Heart left ventricle (tissue), 16 donors: ENCODE data around the gene MPZL3. TPM values are rescaled to one million over a fixed set of nuclear protein-coding genes. Genes with fewer than 3 reads are reported as not detected.

Source experiments
- ATAC-seq, 4 donors: fragments of 200-7000 bp; cut with Tn5 transposase; one replicate each; pipeline ENCODE4 v1.9.1; 2020 to 2022; ENCODE audit warnings: moderate library complexity in 4 of 4, mild to moderate bottlenecking in 3 of 4, moderate number of reproducible peaks in 1 of 4
- DNase-seq, 5 donors: peaks; one replicate each; pipeline ENCODE4 v3.0.0-alpha.2; 2020
- H3K27ac ChIP-seq, 12 donors: fragments of 200-600 bp; sonication (generic) in 4 of 12; one replicate each; pipeline versions ENCODE4 v1.5.0 to v1.8.0; 2016 to 2022; ENCODE audit warnings: mild to moderate bottlenecking in 2 of 12
- H3K27me3 ChIP-seq, 9 donors: fragments of 200-600 bp; sonication (generic) in 2 of 9; one replicate each; pipeline versions ENCODE4 v1.5.1 to v1.8.0; 2016 to 2022; ENCODE audit warnings: mild to moderate bottlenecking in 3 of 9
- H3K36me3 ChIP-seq, 9 donors: fragments of 200-600 bp; sonication (generic) in 2 of 9; one replicate each; pipeline versions ENCODE4 v1.5.0 to v1.8.0; 2018 to 2022; ENCODE audit warnings: mild to moderate bottlenecking in 2 of 9
- H3K4me1 ChIP-seq, 12 donors: fragments of 200-600 bp; sonication (generic) in 4 of 12; one replicate each; pipeline versions ENCODE4 v1.5.0 to v1.8.0; 2016 to 2022; ENCODE audit warnings: mild to moderate bottlenecking in 3 of 12
- H3K4me3 ChIP-seq, 12 donors: fragments of 200-600 bp; sonication (generic) in 4 of 12; one replicate each; pipeline versions ENCODE4 v1.5.0 to v1.8.0; 2017 to 2022; ENCODE audit warnings: mild to moderate bottlenecking in 9 of 12, moderate library complexity in 4 of 12
- H3K9me3 ChIP-seq, 12 donors: fragments of 200-600 bp; sonication (generic) in 4 of 12; one replicate each; pipeline versions ENCODE4 v1.5.0 to v1.8.0; 2016 to 2022; ENCODE audit warnings: mild to moderate bottlenecking in 1 of 12
- POLR2A ChIP-seq, 2 donors: fragments of 450-650 bp; IDR thresholded peaks; one replicate each; pipeline ENCODE4 v1.6.1; 2017; ENCODE audit warnings: antibody characterized with exemption in 2 of 2, mild to moderate bottlenecking in 2 of 2, moderate library complexity in 2 of 2
- WGBS, 4 donors: extraction: QIAGEN DNeasy Blood & Tissue Kit in 2 of 4; methylation state at CpG; one replicate each; pipeline versions ENCODE4 v1.1.5 to v1.1.7; 2013 to 2018; 5-methylcytosine and 5-hydroxymethylcytosine counted together
- intact Hi-C, 10 donors: fragments of 100-400 bp; cut with DNase I; formaldehyde crosslinking; loops; one replicate each; pipeline versions ENCODE4 v1.11.1 to v1.14.2; 2022
- polyA plus RNA-seq, 2 donors: library from polyadenylated mRNA; stranded (reverse); fragments of 200-250 nt; gene quantifications; one replicate each; pipeline ENCODE4 v1.2.3, GENCODE V29; 2013
- total RNA-seq, 9 donors: library from RNA; depleted of rRNA in 2 of 9; stranded (reverse); fragments of >200 nt in 2 of 9; fragmentation: NEBNext Ultra II Directional in 3 of 9; extraction: Animal tissue kit (Norgen Biotek cat#: 25700) in 3 of 9; gene quantifications; one replicate each; pipeline versions ENCODE4 v1.1.0 to v1.2.4, GENCODE V29; 2016 to 2023
- TF ChIP-seq, protein P1 (sequence below), 12 donors: fragments of 200-600 bp; sonication (generic) in 4 of 12; IDR thresholded peaks; one replicate each; pipeline versions ENCODE4 v1.5.0 to v1.8.0; 2018 to 2022; ENCODE audit warnings: antibody characterized with exemption in 12 of 12, mild to moderate bottlenecking in 5 of 12
- donor health status: ischemic (EF 13 %, LVEDD 7.1; RV severe dilation, severe dysfunction).
- donor health status: healthy with polysubstance abuse.
- donor health status: DM: no; HTN: yes; CAD: no.
- donor health status: DM: no; HTN: no; CAD: no.
- donor health status: ischemic (EF 25% LVEDD 6.9; RV normal size, moderate dysfunction).
- donor health status: ischemic (EF 25% LVEDD 5.7; RV mildly dilated, moderate dysfunction).
- donor health status: healthy.
- donor health status: DM: yes; HTN: yes; CAD: no.
- donor health status: ischemic (EF 35%, LVEDD 5.7; RV mildly dilated, moderate dysfunction).
- donor health status: nonischemic (EF 11% LVEDD 7.7; RV severe dilation, severe dysfunction).
- donor health status: DM: yes; HTN: yes; CAD: no.
- donor health status: PGD.
- donor health status: ischemic (EF 29% LVEDD 5.4; RV normal size, mild dysfunction).
- donor health status: nonischemic (EF 23%, LVEDD 6.1; RV moderate dilation, normal function).

MPZL3 gene
- total and polyA plus RNA-seq, 11 donors, result 1.3 to 6.2 (median 3.3) TPM

DNA sequence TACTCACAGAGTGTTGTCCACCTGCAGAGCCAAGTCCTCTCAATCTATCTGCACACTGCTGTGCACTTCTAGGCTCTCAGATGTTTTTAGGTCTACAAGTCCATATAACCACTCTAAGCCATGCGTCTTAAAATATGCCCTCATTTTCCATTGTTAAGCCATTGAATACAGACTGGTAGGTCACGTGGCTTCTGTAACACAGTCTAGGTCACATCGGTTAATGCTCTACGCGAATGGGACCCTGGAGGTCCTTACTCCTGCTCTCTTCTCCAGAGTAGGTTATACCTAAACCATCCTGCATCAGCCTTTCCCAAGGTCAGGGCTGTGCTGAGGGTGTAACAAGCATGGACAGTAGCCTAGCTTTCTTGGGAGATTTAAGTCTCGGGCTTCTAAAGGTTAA, 28.2 kb downstream of the MPZL3 start:
- ATAC-seq, result no peak
- WGBS, 4 donors, result 85 to 95% (median 89%) methylated on average over 6 of the region's 6 CpGs

DNA sequence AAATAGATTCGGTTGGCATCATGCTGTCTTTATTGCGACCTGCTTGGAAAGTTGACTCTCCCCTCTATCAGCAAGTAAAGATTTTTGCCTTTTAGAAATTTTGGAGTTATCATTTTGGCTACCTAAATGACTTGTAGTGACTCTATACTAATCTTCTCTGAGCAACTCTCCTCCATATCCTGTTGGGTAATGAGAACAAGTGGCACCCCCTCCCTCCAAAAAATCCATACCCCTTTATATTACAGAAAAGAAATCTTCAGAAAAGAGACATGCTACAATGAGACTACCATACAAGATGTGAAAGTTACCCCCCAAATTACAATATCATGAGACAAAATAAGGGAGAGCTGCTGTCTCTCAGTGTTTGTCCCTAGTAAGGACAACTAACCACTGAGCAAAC, 28.6 kb downstream of the MPZL3 start:
- intact Hi-C loops, result no loop called here
- WGBS, 4 donors, result 83 to 89% (median 84%) methylated on average over 2 of the region's 2 CpGs
- H3K9me3 ChIP-seq, result no peaks in the 10 kb centered on the region
- peak overlapping the region in 2 of 12 donors; percentile 17 to 93 for H3K27ac ChIP-seq
- H3K4me1 ChIP-seq, result peaks cover 0 to 75% (median 0%) of the 10 kb centered on the region in 12 donors
- TF ChIP-seq, protein P1, sequence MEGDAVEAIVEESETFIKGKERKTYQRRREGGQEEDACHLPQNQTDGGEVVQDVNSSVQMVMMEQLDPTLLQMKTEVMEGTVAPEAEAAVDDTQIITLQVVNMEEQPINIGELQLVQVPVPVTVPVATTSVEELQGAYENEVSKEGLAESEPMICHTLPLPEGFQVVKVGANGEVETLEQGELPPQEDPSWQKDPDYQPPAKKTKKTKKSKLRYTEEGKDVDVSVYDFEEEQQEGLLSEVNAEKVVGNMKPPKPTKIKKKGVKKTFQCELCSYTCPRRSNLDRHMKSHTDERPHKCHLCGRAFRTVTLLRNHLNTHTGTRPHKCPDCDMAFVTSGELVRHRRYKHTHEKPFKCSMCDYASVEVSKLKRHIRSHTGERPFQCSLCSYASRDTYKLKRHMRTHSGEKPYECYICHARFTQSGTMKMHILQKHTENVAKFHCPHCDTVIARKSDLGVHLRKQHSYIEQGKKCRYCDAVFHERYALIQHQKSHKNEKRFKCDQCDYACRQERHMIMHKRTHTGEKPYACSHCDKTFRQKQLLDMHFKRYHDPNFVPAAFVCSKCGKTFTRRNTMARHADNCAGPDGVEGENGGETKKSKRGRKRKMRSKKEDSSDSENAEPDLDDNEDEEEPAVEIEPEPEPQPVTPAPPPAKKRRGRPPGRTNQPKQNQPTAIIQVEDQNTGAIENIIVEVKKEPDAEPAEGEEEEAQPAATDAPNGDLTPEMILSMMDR (IDR thresholded peaks at IDR 0.05), result no peak
- DNase-seq (no peak), ATAC-seq (no peak)
- H3K36me3 ChIP-seq, result no peaks in the 10 kb centered on the region
- H3K4me3 ChIP-seq, result peak overlapping the region in 7 of 12 donors; percentile 10 to 57 (median 32)
- H3K27me3 ChIP-seq, result peaks cover 0 to 5% (median 0%) of the 10 kb centered on the region in 9 donors

More for the DNA sequence above, 28.2 kb downstream of the MPZL3 start:
- intact Hi-C loops, result no loop called here
- peak overlapping the region in 2 of 12 donors; percentile 17 to 93 for H3K27ac ChIP-seq
- peaks cover 0 to 79% (median 0%) of the 10 kb centered on the region in 12 donors for H3K4me1 ChIP-seq
- peak overlapping the region in 7 of 12 donors; percentile 10 to 57 (median 32) for H3K4me3 ChIP-seq
- DNase-seq, result no peak
- peaks cover 0 to under 1% (median 0%) of the 10 kb centered on the region in 9 donors for H3K36me3 ChIP-seq
- no peak for TF ChIP-seq POLR2A (IDR thresholded peaks at IDR 0.05)
- TF ChIP-seq, protein P1 (IDR thresholded peaks at IDR 0.05), result no peak
- peaks cover 0 to 5% (median 0%) of the 10 kb centered on the region in 9 donors for H3K27me3 ChIP-seq
- no peaks in the 10 kb centered on the region for H3K9me3 ChIP-seq

DNA sequence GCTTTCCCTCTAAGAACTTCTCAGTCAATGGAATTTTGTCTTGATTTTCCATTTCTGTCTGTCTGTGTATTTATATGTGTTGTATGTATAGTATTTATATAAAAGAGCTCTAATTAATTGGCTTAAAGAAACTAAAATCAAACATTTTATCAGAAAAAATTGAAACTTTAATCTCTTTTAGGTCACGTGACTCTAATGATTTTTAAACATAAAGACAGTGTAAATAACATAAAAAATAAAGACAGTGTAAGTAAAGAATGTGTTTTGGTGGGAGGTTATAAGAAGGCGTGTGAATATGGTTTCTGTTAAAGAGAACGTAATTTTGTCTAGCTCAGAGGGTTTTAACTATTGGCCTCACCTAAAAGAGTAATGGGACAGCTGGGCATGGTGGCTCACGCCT, 29.7 kb downstream of the MPZL3 start:
- intact Hi-C loops, result no loop called here
- 56 to 77% (median 64%) methylated on average over 4 of the region's 4 CpGs for WGBS, 4 donors
- Histone ChIP-seq H3K27me3 (peaks cover 0 to 5% (median 0%) of the 10 kb centered on the region in 9 donors), H3K4me3 (peak overlapping the region in 1 of 12 donors; percentile 57), H3K9me3 (no peaks in the 10 kb centered on the region), H3K36me3 (no peaks in the 10 kb centered on the region), H3K27ac (peak overlapping the region in 1 of 12 donors; percentile 3), H3K4me1 (peaks cover 0 to 73% (median 0%) of the 10 kb centered on the region in 12 donors)
- no peak for DNase-seq
- TF ChIP-seq POLR2A (IDR thresholded peaks at IDR 0.05), result no peak
- TF ChIP-seq, protein P1 (IDR thresholded peaks at IDR 0.05), result no peak
- ATAC-seq, result no peak

DNA sequence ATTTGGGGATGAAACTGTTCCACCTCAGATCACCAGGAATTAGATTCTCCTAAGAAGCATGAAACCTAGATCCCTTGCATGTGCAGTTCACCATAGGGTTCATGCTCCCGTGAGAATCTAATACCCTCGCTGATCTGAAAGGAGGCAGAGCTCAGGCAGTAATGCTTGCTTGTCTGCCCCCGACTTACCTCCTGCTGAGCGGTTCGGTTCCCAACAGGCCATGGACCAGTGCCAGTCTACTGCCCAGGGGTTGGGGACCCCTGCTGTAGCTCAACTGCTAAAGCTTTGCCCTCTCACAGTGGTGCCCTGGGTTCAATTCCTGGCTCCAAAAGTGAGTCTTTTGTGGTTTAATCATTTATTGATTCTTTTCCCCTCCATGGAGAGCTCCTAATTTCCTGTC, 30.7 kb downstream of the MPZL3 start:
- H3K27ac ChIP-seq, result peak overlapping the region in 1 of 12 donors; percentile 46

More for the DNA sequence above, 30.7 kb downstream of the MPZL3 start:
- peaks cover 0 to 5% (median 0%) of the 10 kb centered on the region in 9 donors for H3K27me3 ChIP-seq
- H3K36me3 ChIP-seq, result no peaks in the 10 kb centered on the region
- WGBS, 4 donors, result 80 to 87% (median 82%) methylated on average over 5 of the region's 5 CpGs
- H3K9me3 ChIP-seq, result no peaks in the 10 kb centered on the region
- H3K4me1 ChIP-seq, result peaks cover 0 to 74% (median 0%) of the 10 kb centered on the region in 12 donors
- intact Hi-C loops, result no loop called here
- H3K4me3 ChIP-seq, result peak overlapping the region in 1 of 12 donors; percentile 57
- ATAC-seq (no peak), DNase-seq (no peak)
- TF ChIP-seq, protein P1 (IDR thresholded peaks at IDR 0.05), result no peak
- no peak for TF ChIP-seq POLR2A (IDR thresholded peaks at IDR 0.05)
